Thoracic aorta (tissue), 2 donors: ENCODE data around the gene RAN. TPM values are rescaled to one million over a fixed set of nuclear protein-coding genes. Genes with fewer than 3 reads are reported as not detected.
"Not testable (repeated sequence)": the region's sequence is repeated elsewhere in the genome, so short reads cannot be mapped to it uniquely, and the experiment has no call there.

Experiments
- ATAC-seq: fragments of 150-250 bp; one replicate; pipeline ENCODE4 v1.8.0; 2017; ENCODE audit warnings: low read depth; ENCODE audit not compliant: insufficient number of reproducible peaks, low FRiP score
- DNase-seq: peaks from one replicate; pipeline ENCODE4 v3.0.0-alpha.2; 2020; ENCODE audit warnings: low spot score
- H3K27ac ChIP-seq, 2 donors: fragments of 200-600 bp; sonication (generic); 1 replicate in 1 of 2; 2 replicates in 1 of 2; pipeline ENCODE4 v1.5.1; 2016; ENCODE audit warnings: mild to moderate bottlenecking in 2 of 2, moderate library complexity in 2 of 2
- H3K27me3 ChIP-seq: fragments of 200-600 bp; sonication (generic); replicated peaks from 2 replicates; pipeline ENCODE4 v1.6.0; 2016; ENCODE audit warnings: mild to moderate bottlenecking; ENCODE audit not compliant: insufficient read depth
- H3K36me3 ChIP-seq: fragments of 200-600 bp; sonication (generic); one replicate; pipeline ENCODE4 v1.5.1; 2016
- H3K4me1 ChIP-seq, 2 donors: fragments of 200-600 bp; sonication (generic); 1 replicate in 1 of 2; 2 replicates in 1 of 2; pipeline versions ENCODE4 v1.5.1 to v1.6.0; 2016; ENCODE audit warnings: low read depth in 2 of 2, mild to moderate bottlenecking in 1 of 2; ENCODE audit not compliant: control insufficient read depth in 1 of 2
- H3K4me3 ChIP-seq: fragments of 200-600 bp; sonication (generic); 2 replicates; pipeline ENCODE4 v1.5.1; 2016; ENCODE audit warnings: mild to moderate bottlenecking
- H3K9me3 ChIP-seq: fragments of 200-600 bp; sonication (generic); 2 replicates; pipeline ENCODE4 v1.5.1; 2016
- total RNA-seq, 2 donors: library from RNA; depleted of rRNA; stranded (reverse); fragments of >200 nt; gene quantifications; one replicate each; pipeline versions ENCODE4 v1.1.0 to v1.2.3, GENCODE V29; 2016
- TF ChIP-seq, protein P1 (sequence below): fragments of 200-600 bp; sonication (generic); IDR thresholded peaks from one replicate; pipeline ENCODE4 v1.5.1; 2019; ENCODE audit warnings: antibody characterized with exemption

The RAN gene
- total RNA-seq, 2 donors from 2014 or later = 120 to 168 TPM

DNA sequence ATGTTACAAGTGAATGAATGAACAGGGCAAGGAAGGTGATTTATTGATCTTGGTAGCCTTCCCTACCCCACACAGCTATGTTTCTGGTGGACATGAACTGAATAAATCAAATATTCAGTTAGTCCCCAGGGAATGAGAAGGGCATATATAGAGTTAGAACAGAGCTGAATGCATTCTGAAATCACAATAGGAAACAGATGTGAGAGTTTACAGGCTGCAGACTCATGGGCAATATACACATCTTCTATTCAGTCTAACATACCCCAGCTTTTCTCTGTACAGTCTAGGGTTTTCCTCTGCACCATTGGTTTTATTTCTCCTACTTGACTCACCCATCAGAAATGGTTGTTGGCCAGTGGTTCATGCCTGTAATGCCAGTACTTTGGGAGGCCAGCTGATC, 25.5 kb upstream of the RAN start:
- no peaks in the 10 kb centered on the region for H3K4me1 ChIP-seq
- DNase-seq (no peak), ATAC-seq (no peak)
- TF ChIP-seq, protein P1, sequence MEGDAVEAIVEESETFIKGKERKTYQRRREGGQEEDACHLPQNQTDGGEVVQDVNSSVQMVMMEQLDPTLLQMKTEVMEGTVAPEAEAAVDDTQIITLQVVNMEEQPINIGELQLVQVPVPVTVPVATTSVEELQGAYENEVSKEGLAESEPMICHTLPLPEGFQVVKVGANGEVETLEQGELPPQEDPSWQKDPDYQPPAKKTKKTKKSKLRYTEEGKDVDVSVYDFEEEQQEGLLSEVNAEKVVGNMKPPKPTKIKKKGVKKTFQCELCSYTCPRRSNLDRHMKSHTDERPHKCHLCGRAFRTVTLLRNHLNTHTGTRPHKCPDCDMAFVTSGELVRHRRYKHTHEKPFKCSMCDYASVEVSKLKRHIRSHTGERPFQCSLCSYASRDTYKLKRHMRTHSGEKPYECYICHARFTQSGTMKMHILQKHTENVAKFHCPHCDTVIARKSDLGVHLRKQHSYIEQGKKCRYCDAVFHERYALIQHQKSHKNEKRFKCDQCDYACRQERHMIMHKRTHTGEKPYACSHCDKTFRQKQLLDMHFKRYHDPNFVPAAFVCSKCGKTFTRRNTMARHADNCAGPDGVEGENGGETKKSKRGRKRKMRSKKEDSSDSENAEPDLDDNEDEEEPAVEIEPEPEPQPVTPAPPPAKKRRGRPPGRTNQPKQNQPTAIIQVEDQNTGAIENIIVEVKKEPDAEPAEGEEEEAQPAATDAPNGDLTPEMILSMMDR = no peak
- H3K27ac ChIP-seq = no peak overlapping the region
- H3K27me3 ChIP-seq = no peaks in the 10 kb centered on the region
- H3K36me3 ChIP-seq = no peaks in the 10 kb centered on the region
- no peak overlapping the region for H3K4me3 ChIP-seq
- H3K9me3 ChIP-seq = no peaks in the 10 kb centered on the region

DNA sequence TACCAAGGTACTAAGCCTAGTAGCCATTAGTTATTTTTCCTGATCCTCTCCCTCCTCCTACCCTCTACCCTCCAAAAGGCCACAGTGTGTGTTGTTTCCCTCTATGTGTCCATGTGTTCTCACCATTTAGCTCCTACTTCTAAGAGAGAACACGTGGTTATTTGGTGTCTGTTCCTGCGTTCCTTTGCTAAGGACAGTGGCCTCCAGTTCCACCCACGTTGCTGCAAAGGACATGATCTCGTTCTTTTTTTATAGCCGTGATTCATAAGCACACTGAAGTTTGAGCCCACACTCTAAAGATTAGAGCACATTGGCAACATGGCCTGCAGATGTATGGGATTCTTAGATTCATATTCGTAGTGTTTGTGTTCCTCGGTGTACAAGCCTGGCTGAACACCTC, 24.8 kb upstream of the RAN start:
- Histone ChIP-seq H3K27ac (no peak overlapping the region), H3K4me1 (no peaks in the 10 kb centered on the region), H3K27me3 (no peaks in the 10 kb centered on the region), H3K4me3 (no peak overlapping the region), H3K36me3 (no peaks in the 10 kb centered on the region), H3K9me3 (no peaks in the 10 kb centered on the region)
- ATAC-seq = no peak
- TF ChIP-seq, protein P1 = no peak
- no peak for DNase-seq

DNA sequence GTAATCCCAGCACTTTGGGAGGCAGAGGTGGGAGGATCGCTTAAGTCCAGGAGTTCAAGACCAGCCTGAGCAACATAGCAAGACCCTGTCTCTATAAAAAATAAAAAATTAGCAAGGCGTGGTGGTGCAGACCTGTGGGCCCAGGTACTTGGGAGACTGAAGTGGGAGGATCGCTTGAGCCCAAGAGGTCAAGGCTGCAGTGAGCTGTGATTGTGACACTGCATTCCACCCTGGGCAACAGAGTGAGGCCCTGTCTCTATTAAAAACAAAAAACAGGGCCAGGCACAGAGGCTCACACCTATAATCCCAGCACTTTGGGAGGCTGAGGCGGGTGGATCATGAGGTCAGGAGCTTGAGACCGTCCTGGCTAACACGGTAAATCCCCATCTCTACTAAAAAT, 23.8 kb upstream of the RAN start:
- H3K4me3 ChIP-seq, H3K27ac ChIP-seq, H3K4me1 ChIP-seq, H3K36me3 ChIP-seq, ATAC-seq, H3K9me3 ChIP-seq, DNase-seq, H3K27me3 ChIP-seq: not testable (repeated sequence)

DNA sequence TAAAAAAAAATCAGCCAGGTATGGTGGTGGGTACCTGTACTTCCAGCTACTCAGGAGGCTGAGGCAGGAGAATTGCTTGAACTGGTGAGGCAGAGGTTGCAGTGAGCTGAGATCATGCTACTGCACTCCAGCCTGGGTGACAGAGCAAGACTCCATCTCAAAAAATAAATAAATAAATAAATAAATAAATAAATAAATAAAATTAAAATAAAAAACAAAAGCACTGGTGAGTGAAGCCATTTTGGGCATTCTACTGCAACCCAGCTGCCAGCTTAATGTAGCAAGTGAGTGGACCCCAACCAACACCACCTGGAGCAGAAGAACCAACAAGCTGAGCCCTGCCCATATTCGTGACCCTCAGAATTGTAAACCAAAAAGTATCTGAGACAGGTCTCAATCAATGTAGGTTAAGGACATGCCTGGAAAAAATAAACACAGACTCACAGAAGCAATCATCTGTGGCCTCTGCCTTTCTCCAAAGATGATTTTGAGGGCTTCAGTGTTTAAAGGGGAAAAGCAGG, 23.0 kb upstream of the RAN start:
- ATAC-seq, H3K27me3 ChIP-seq, DNase-seq, H3K4me1 ChIP-seq, H3K4me3 ChIP-seq, H3K27ac ChIP-seq, H3K36me3 ChIP-seq, H3K9me3 ChIP-seq: not testable (repeated sequence)

DNA sequence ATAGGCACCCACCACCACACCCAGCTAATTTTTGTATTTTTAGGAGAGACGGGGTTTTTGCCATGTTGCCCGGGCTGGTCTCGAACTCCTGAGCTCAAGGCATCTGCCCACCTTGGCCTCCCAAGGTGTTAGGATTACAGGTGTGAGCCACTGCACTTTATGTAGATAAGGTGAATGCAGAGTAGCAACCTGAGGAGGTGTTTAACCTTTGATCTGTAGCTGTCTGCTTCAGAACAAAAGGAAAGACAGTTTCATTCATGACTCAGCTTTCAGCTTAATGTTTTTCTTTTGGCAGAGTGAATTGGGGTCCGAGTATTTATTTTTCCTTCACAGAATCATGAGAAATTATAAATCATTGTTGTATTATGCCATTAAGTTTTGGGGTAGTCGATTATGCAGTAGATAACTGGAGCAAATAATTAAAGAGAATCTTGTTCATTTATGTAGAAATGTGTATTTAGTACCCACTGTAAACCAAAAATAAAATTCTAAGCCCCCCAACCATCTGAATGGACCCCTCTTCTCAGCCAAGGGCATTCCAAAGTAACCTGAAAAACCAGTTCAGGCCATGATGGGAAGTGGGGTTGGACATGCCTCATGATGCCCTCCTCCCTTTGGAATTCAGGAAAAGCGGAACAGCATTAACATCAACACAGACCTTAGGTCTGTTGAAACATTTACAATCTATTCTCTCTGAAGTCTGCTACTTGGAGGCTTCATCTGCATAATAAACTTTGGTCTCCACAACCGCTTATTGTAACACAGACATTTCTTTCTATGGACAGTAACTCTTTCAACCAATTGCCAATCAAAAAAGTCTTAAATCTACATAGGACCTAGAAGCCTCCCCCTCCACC, 22.1 kb upstream of the RAN start:
- TF ChIP-seq, protein P1 = no peak
- H3K27ac ChIP-seq = no peak overlapping the region
- DNase-seq = no peak

DNA sequence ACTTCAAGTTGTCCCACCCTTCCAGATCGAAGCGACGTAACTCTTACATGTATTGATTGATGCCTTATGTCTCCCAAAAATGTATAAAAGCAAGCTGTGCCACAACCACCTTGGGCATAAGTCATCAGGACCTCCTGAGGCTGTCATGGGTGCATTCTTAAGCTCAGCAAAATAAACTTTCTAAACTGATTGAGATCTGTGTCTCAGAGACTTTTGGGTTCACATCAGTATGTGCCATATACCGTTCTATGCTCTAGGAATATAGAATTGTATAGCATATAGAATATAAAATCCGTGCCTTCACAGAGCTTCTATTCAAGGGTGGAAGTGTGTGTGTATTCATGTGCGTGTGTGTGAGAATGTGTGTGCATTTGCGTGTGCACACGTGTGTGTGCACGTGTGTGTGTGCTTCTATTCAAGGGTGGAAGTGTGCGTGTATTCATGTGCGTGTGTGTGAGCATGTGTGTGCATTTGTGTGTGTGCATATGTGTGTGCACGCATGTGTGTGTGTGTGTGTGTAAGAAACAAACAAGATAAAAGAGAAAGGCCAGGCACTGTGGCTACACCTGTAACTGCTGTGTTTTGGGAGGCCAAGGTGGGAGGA, 21.3 kb upstream of the RAN start:
- DNase-seq (no peak), ATAC-seq (no peak)
- Histone ChIP-seq H3K27ac (no peak overlapping the region), H3K4me1 (no peaks in the 10 kb centered on the region), H3K9me3 (no peaks in the 10 kb centered on the region), H3K27me3 (no peaks in the 10 kb centered on the region), H3K4me3 (no peak overlapping the region), H3K36me3 (no peaks in the 10 kb centered on the region)
- TF ChIP-seq, protein P1 = no peak

More for the DNA sequence above, 22.1 kb upstream of the RAN start:
- H3K9me3 ChIP-seq = no peaks in the 10 kb centered on the region
- ATAC-seq = no peak
- no peak overlapping the region for H3K4me3 ChIP-seq
- H3K4me1 ChIP-seq = no peaks in the 10 kb centered on the region
- no peaks in the 10 kb centered on the region for H3K36me3 ChIP-seq
- H3K27me3 ChIP-seq = no peaks in the 10 kb centered on the region
